ENCODE results near the gene GALNT12.

DNA sequence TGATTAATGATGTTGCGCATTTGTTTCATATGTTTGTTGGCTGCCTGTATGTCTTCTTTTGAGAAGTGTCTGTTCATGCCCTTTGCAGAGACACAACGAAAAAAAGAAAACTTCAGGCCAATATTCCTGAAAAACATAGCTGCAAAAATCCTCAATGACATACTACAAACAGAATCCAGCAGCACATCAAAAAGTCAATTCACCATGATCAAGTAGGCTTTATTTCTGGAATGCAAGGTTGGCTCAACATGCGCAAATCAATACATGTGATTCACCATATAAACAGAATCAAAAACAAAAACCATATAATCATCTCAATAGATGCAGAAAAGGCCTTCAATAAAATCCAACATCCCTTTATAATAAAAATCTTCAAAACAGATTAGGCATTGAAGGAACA lies 9.2 kb upstream of the GALNT12 start:
- no peak for TF ChIP-seq CTCF (conservative IDR thresholded peaks at IDR 0.05)
- no peak for TF ChIP-seq EZH2 (IDR thresholded peaks at IDR 0.05; ENCODE audit: low read depth)

Data from PC-9 (cell line).